ENCODE results near the gene DNAH6. TPM values are rescaled to one million over a fixed set of nuclear protein-coding genes. Genes with fewer than 3 reads are reported as not detected.
A peak's percentile ranks its signal among the peaks of the same experiment; 100 is the strongest.

The DNAH6 gene
- total RNA-seq, 1 donor from 2014 or later, result 1.1 TPM

GRCh38 chr2:84741182-84741822 lies 225.0 kb downstream of the DNAH6 start:
- Histone ChIP-seq H3K27ac (no peak overlapping the region), H3K27me3 (no peaks in the 10 kb centered on the region), H3K9me3 (no peaks in the 10 kb centered on the region), H3K4me1 (no peaks in the 10 kb centered on the region), H3K4me3 (no peak overlapping the region), H3K36me3 (no peaks in the 10 kb centered on the region)
- no peak for DNase-seq
- ATAC-seq, result peak; percentile 85
- intact Hi-C loops (cut with DNase I), result no loop called here
- TF ChIP-seq, protein P1, sequence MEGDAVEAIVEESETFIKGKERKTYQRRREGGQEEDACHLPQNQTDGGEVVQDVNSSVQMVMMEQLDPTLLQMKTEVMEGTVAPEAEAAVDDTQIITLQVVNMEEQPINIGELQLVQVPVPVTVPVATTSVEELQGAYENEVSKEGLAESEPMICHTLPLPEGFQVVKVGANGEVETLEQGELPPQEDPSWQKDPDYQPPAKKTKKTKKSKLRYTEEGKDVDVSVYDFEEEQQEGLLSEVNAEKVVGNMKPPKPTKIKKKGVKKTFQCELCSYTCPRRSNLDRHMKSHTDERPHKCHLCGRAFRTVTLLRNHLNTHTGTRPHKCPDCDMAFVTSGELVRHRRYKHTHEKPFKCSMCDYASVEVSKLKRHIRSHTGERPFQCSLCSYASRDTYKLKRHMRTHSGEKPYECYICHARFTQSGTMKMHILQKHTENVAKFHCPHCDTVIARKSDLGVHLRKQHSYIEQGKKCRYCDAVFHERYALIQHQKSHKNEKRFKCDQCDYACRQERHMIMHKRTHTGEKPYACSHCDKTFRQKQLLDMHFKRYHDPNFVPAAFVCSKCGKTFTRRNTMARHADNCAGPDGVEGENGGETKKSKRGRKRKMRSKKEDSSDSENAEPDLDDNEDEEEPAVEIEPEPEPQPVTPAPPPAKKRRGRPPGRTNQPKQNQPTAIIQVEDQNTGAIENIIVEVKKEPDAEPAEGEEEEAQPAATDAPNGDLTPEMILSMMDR (IDR thresholded peaks at IDR 0.05), result peak; percentile 34

GRCh38 chr2:84748341-84748740 lies 232.0 kb downstream of the DNAH6 start:
- DNase-seq (no peak), ATAC-seq (no peak)
- Histone ChIP-seq H3K27ac (no peak overlapping the region), H3K27me3 (no peaks in the 10 kb centered on the region), H3K36me3 (no peaks in the 10 kb centered on the region), H3K9me3 (no peaks in the 10 kb centered on the region), H3K4me1 (no peaks in the 10 kb centered on the region), H3K4me3 (no peak overlapping the region)
- intact Hi-C loops (cut with DNase I), result no loop called here
- TF ChIP-seq, protein P1 (IDR thresholded peaks at IDR 0.05), result no peak

- intact Hi-C loops (cut with DNase I), result no loop called here
These were observed 233.1 kb downstream of the DNAH6 start for GRCh38 chr2:84749442-84749841.

GRCh38 chr2:84755096-84755495 lies 238.8 kb downstream of the DNAH6 start:
- ATAC-seq, result no peak
- no peak for DNase-seq
- Histone ChIP-seq H3K27ac (no peak overlapping the region), H3K36me3 (no peaks in the 10 kb centered on the region), H3K4me1 (no peaks in the 10 kb centered on the region), H3K4me3 (no peak overlapping the region), H3K9me3 (no peaks in the 10 kb centered on the region), H3K27me3 (no peaks in the 10 kb centered on the region)
- intact Hi-C loops (cut with DNase I), result no loop called here
- TF ChIP-seq, protein P1 (IDR thresholded peaks at IDR 0.05), result no peak

More at GRCh38 chr2:84749442-84749841, 233.1 kb downstream of the DNAH6 start:
- H3K4me1 ChIP-seq, result no peaks in the 10 kb centered on the region
- no peaks in the 10 kb centered on the region for H3K36me3 ChIP-seq
- no peak overlapping the region for H3K27ac ChIP-seq
- H3K4me3 ChIP-seq, result no peak overlapping the region
- H3K9me3 ChIP-seq, result no peaks in the 10 kb centered on the region
- ATAC-seq (no peak), DNase-seq (no peak)
- TF ChIP-seq, protein P1 (IDR thresholded peaks at IDR 0.05), result no peak
- no peaks in the 10 kb centered on the region for H3K27me3 ChIP-seq

- Histone ChIP-seq H3K27ac (no peak overlapping the region), H3K9me3 (no peaks in the 10 kb centered on the region), H3K4me3 (no peak overlapping the region), H3K4me1 (no peaks in the 10 kb centered on the region), H3K36me3 (no peaks in the 10 kb centered on the region), H3K27me3 (no peaks in the 10 kb centered on the region)
- TF ChIP-seq, protein P1 (IDR thresholded peaks at IDR 0.05), result no peak
- intact Hi-C loops (cut with DNase I), result no loop called here
- DNase-seq (no peak), ATAC-seq (no peak)
These were observed 241.3 kb downstream of the DNAH6 start for GRCh38 chr2:84757648-84758047.

DNA sequence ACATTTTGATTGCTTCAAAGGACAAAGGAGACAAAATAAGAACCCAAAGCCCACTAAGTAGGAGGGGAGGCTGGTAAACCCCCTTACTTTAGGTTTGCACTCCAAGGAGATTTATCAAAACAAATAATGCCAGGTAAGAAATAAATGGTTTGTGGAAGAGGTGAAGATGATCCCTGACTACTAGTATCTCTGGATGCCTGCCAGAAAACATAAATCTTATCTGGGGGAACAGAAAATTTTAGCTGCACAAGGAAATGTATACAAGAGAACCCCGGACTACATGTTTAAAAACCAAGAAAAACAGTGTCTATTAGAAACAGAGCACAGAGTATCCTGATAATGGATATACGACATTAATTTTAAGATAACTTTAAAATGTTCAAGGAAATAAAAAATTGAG lies 250.5 kb downstream of the DNAH6 start:
- intact Hi-C loops (cut with DNase I), result no loop called here
- no peaks in the 10 kb centered on the region for H3K27me3 ChIP-seq
- no peak for DNase-seq
- no peaks in the 10 kb centered on the region for H3K4me1 ChIP-seq
- H3K9me3 ChIP-seq, result no peaks in the 10 kb centered on the region
- H3K36me3 ChIP-seq, result no peaks in the 10 kb centered on the region
- TF ChIP-seq, protein P1 (IDR thresholded peaks at IDR 0.05), result no peak
- no peak for ATAC-seq
- no peak overlapping the region for H3K27ac ChIP-seq
- no peak overlapping the region for H3K4me3 ChIP-seq
